Activated T-cell treated with anti-CD3 and anti-CD28 coated beads for 1 hour (primary cell): Measurements from ENCODE around the gene TEX53.

Source experiments
- DNase-seq: peaks from one replicate; pipeline ENCODE4 v3.0.0-alpha.2; 2020; ENCODE audit warnings: low read depth

TEX53 gene

GRCh38 chr9:114657705-114658104 lies at the start of gene TEX53:
TSS of gene TEX53 (minus strand) at chr9:114657805. CDS start at chr9:114657774, 31 bp downstream.
- DNase-seq: no peak

GRCh38 chr9:114706711-114707110 lies 49.1 kb upstream of the TEX53 start:
- DNase-seq: no peak

- no peak for DNase-seq
Observed at GRCh38 chr9:114701988-114702387, 44.4 kb upstream of the TEX53 start.

GRCh38 chr9:114697951-114698351 lies 40.3 kb upstream of the TEX53 start:
- no peak for DNase-seq

GRCh38 chr9:114696814-114697544 lies 39.4 kb upstream of the TEX53 start:
- DNase-seq: no peak

- DNase-seq: no peak
Observed at GRCh38 chr9:114695948-114696347, 38.3 kb upstream of the TEX53 start.

GRCh38 chr9:114694719-114695269 lies 37.2 kb upstream of the TEX53 start:
- DNase-seq: no peak

GRCh38 chr9:114694146-114694545 lies 36.5 kb upstream of the TEX53 start:
- no peak for DNase-seq

- no peak for DNase-seq
Observed at GRCh38 chr9:114693248-114693855, 35.7 kb upstream of the TEX53 start.

- DNase-seq: no peak
Observed at GRCh38 chr9:114691956-114692295, 34.3 kb upstream of the TEX53 start.

- peak; percentile 33 for DNase-seq
Observed at GRCh38 chr9:114691046-114691955, 33.7 kb upstream of the TEX53 start.

GRCh38 chr9:114690308-114690707 lies 32.7 kb upstream of the TEX53 start:
- no peak for DNase-seq

GRCh38 chr9:114689813-114690212 lies 32.2 kb upstream of the TEX53 start:
- DNase-seq: no peak

GRCh38 chr9:114688909-114689610 lies 31.5 kb upstream of the TEX53 start:
- DNase-seq: no peak

- no peak for DNase-seq
Observed at GRCh38 chr9:114688379-114688778, 30.8 kb upstream of the TEX53 start.

GRCh38 chr9:114687034-114687433 lies 29.4 kb upstream of the TEX53 start:
- DNase-seq: no peak

GRCh38 chr9:114685951-114686350 lies 28.3 kb upstream of the TEX53 start:
- DNase-seq: no peak

- no peak for DNase-seq
Observed at GRCh38 chr9:114684036-114684435, 26.4 kb upstream of the TEX53 start.

GRCh38 chr9:114682846-114683245 lies 25.2 kb upstream of the TEX53 start:
- DNase-seq: no peak

GRCh38 chr9:114681594-114682332 lies 24.2 kb upstream of the TEX53 start, which contains the start of gene TEX48:
TSS of gene TEX48 (minus strand) at chr9:114682192. CDS start at chr9:114671723, 10,469 bp downstream.
- DNase-seq: peak; percentile 60
